DOHH2 (cell line): ENCODE results near the gene TCTN1.

Experiments used
- EZH2phosphoT487 ChIP-seq: fragments of 200-600 bp; sonication (generic); IDR thresholded peaks from 2 replicates; pipeline ENCODE4 v1.6.1; 2017; ENCODE audit warnings: borderline replicate concordance, mild to moderate bottlenecking, antibody characterized with exemption, low read length, moderate library complexity, mixed read lengths
- TF ChIP-seq, protein P1 (sequence below): fragments of 200-600 bp; sonication (generic); IDR thresholded peaks from one replicate; pipeline ENCODE4 v1.5.1; 2014; ENCODE audit warnings: antibody characterized with exemption, mild to moderate bottlenecking, low read depth, low read length; ENCODE audit not compliant: poor library complexity, severe bottlenecking

DNA sequence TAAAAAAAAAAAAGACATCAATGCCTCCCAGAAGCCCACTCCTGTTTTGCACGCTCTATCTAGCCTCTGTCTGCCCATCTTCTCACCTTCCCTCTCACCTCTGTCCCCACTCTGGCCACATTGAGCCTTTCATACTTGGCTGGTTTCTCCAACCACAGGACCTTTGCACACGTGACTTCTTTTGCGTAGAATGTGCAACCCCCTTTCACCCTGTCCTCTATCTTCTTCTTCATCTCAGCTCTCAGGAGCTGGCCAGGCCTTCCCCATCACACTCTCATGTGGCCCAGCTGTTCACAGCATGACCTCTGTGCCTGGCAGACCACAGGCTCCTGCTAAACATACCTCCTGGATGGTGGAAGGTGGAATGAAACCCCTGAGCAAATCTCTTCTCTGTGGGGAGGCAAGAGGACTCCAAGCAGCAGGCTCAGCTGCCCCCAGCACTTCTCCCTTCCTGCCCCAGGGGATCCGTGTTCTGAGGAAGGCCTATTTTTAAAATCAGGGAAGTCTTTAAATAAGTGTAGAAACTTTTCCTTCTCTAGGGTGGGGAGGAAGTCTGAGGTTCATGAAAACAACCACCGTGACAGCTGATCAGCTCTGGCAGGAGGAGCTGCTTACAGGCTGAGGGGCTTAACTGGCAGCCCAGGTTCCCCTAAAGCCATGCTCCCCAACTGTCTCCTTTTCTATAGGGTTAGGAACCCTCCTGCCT is 63.4 kb downstream of the TCTN1 start:
- no peak for TF ChIP-seq EZH2phosphoT487
- TF ChIP-seq, protein P1, sequence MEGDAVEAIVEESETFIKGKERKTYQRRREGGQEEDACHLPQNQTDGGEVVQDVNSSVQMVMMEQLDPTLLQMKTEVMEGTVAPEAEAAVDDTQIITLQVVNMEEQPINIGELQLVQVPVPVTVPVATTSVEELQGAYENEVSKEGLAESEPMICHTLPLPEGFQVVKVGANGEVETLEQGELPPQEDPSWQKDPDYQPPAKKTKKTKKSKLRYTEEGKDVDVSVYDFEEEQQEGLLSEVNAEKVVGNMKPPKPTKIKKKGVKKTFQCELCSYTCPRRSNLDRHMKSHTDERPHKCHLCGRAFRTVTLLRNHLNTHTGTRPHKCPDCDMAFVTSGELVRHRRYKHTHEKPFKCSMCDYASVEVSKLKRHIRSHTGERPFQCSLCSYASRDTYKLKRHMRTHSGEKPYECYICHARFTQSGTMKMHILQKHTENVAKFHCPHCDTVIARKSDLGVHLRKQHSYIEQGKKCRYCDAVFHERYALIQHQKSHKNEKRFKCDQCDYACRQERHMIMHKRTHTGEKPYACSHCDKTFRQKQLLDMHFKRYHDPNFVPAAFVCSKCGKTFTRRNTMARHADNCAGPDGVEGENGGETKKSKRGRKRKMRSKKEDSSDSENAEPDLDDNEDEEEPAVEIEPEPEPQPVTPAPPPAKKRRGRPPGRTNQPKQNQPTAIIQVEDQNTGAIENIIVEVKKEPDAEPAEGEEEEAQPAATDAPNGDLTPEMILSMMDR, result no peak
